Peyer's patch (tissue), 4 donors: Measurements from ENCODE around the gene SEMA5B. TPM values are rescaled to one million over a fixed set of nuclear protein-coding genes. Genes with fewer than 3 reads are reported as not detected.

Experiments used
- DNase-seq, 3 donors: peaks; one replicate each; pipeline ENCODE4 v3.0.0-alpha.2; 2017 to 2019
- H3K27ac ChIP-seq, 4 donors: fragments of 200-600 bp; sonication (generic); one replicate each; pipeline ENCODE4 v1.5.1; 2016 to 2019
- H3K27me3 ChIP-seq, 2 donors: fragments of 200-600 bp; sonication (generic); one replicate each; pipeline ENCODE4 v1.5.1; 2019
- H3K36me3 ChIP-seq, 3 donors: fragments of 200-600 bp; sonication (generic); one replicate each; pipeline ENCODE4 v1.5.1; 2016 to 2019
- H3K4me1 ChIP-seq, 4 donors: fragments of 200-600 bp; sonication (generic); one replicate each; pipeline ENCODE4 v1.5.1; 2016 to 2019
- H3K4me3 ChIP-seq, 4 donors: fragments of 200-600 bp; sonication (generic); 1 replicate in 3 of 4; 2 replicates in 1 of 4; pipeline ENCODE4 v1.5.1; 2016 to 2019; ENCODE audit warnings: mild to moderate bottlenecking in 1 of 4
- H3K9me3 ChIP-seq, 4 donors: fragments of 200-600 bp; sonication (generic); one replicate each; pipeline ENCODE4 v1.5.1; 2016 to 2019; ENCODE audit warnings: mild to moderate bottlenecking in 1 of 4
- CTCF ChIP-seq, 6 experiments: fragments of 450-650 bp in 4 of 6; fragments of 200-600 bp in 2 of 6; sonication (generic) in 1 of 6; IDR thresholded peaks; one replicate each; pipeline ENCODE4 v1.5.1; 2017 to 2019; ENCODE audit warnings: antibody characterized with exemption in 6 of 6, mild to moderate bottlenecking in 3 of 6, moderate library complexity in 1 of 6
- POLR2A ChIP-seq, 2 donors: fragments of 450-650 bp; IDR thresholded peaks; one replicate each; pipeline ENCODE4 v1.5.1; 2017; ENCODE audit warnings: antibody characterized with exemption in 2 of 2, mild to moderate bottlenecking in 2 of 2, moderate library complexity in 2 of 2
- total RNA-seq, 4 donors: library from RNA; depleted of rRNA; stranded (reverse); fragments of >200 nt; gene quantifications; one replicate each; pipeline ENCODE4 v1.1.0, GENCODE V29; 2016

Gene SEMA5B
- total RNA-seq, 4 donors from 2014 or later = 0.54 to 6.8 (median 2.5) TPM; not detected in 1

- no peaks in the 10 kb centered on the region for H3K36me3 ChIP-seq
- DNase-seq = no peak
- TF ChIP-seq POLR2A (IDR thresholded peaks at IDR 0.05) (no peak), CTCF (IDR thresholded peaks at IDR 0.05) (no peak)
- no peaks in the 10 kb centered on the region for H3K27me3 ChIP-seq
- no peak overlapping the region for H3K27ac ChIP-seq
- H3K4me1 ChIP-seq = no peaks in the 10 kb centered on the region
- no peak overlapping the region for H3K4me3 ChIP-seq
- no peaks in the 10 kb centered on the region for H3K9me3 ChIP-seq
Observed at GRCh38 chr3:123004201-123004918, 23.2 kb downstream of the SEMA5B start.

GRCh38 chr3:123002749-123003497, 24.6 kb downstream of the SEMA5B start:
- no peaks in the 10 kb centered on the region for H3K36me3 ChIP-seq
- no peaks in the 10 kb centered on the region for H3K9me3 ChIP-seq
- H3K4me3 ChIP-seq = no peak overlapping the region
- H3K4me1 ChIP-seq = no peaks in the 10 kb centered on the region
- no peak for DNase-seq
- TF ChIP-seq POLR2A (IDR thresholded peaks at IDR 0.05) (no peak), CTCF (IDR thresholded peaks at IDR 0.05) (no peak)
- no peaks in the 10 kb centered on the region for H3K27me3 ChIP-seq
- H3K27ac ChIP-seq = no peak overlapping the region

- H3K9me3 ChIP-seq = no peaks in the 10 kb centered on the region
- no peak overlapping the region for H3K4me3 ChIP-seq
- no peak overlapping the region for H3K27ac ChIP-seq
- no peaks in the 10 kb centered on the region for H3K4me1 ChIP-seq
- no peaks in the 10 kb centered on the region for H3K27me3 ChIP-seq
- H3K36me3 ChIP-seq = no peaks in the 10 kb centered on the region
- no peak for DNase-seq
- TF ChIP-seq CTCF (IDR thresholded peaks at IDR 0.05) = no peak
- no peak for TF ChIP-seq POLR2A (IDR thresholded peaks at IDR 0.05)
Observed at GRCh38 chr3:123002100-123002748, 25.3 kb downstream of the SEMA5B start.

- Histone ChIP-seq H3K4me1 (no peaks in the 10 kb centered on the region), H3K9me3 (no peaks in the 10 kb centered on the region), H3K27ac (no peak overlapping the region), H3K4me3 (no peak overlapping the region), H3K27me3 (no peaks in the 10 kb centered on the region), H3K36me3 (no peaks in the 10 kb centered on the region)
- no peak for DNase-seq
- no peak for TF ChIP-seq CTCF (IDR thresholded peaks at IDR 0.05)
- no peak for TF ChIP-seq POLR2A (IDR thresholded peaks at IDR 0.05)
Observed at GRCh38 chr3:122998856-122999255, 28.7 kb downstream of the SEMA5B start.

- no peak overlapping the region for H3K27ac ChIP-seq
- H3K9me3 ChIP-seq = no peaks in the 10 kb centered on the region
- no peak for DNase-seq
- no peak for TF ChIP-seq POLR2A (IDR thresholded peaks at IDR 0.05)
- no peak for TF ChIP-seq CTCF (IDR thresholded peaks at IDR 0.05)
- H3K4me3 ChIP-seq = no peak overlapping the region
- no peaks in the 10 kb centered on the region for H3K36me3 ChIP-seq
- H3K27me3 ChIP-seq = no peaks in the 10 kb centered on the region
- no peaks in the 10 kb centered on the region for H3K4me1 ChIP-seq
Observed at GRCh38 chr3:122998206-122998605, 29.4 kb downstream of the SEMA5B start.
